GM18519 (cell line): ENCODE results near the gene RAPGEF3.

Experiments
- ATAC-seq: cut with Tn5 transposase; IDR thresholded peaks from one replicate; pipeline ENCODE4 v1.9.1; 2021; ENCODE audit warnings: mild to moderate bottlenecking, moderate library complexity; ENCODE audit not compliant: unreplicated experiment, low FRiP score

Gene RAPGEF3

DNA sequence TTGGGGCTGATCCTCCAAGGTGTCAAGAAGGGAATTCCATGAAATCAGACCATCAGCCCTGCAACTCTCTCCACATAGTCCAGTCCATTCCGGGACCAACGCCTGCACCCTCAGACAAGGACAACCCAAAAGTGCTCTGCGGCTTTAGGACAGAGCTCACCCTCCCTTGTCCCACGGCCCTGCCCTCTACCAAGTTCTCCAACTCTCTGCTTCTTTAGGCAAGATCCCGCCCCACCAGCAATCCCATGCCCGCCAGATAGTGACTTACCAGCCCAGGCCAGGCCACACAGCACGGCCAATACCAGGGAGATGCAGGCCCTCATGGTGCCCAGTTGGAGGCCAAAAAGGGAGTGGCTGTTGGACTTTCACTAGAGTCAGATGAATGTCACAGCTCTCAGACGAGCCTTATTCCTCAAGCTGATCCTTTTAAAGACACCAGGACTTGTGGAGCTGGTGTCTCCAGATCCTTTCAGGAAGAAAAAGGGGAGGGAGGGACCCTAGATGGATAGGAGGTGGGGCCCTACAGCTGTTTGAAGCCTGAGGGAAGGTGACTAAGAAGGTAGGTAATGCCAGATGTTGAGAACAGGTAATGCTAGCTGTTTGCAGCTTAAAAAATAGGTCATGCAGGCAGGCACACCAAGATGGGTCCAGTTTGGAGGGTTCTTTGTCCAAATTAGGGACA is 33.4 kb downstream of the RAPGEF3 start, which contains the start of gene ENDOU:
ENDOU (minus strand) TSS at position 400 of the 682 bp plus-strand sequence; CDS start at position 323, 77 bp downstream.
- ATAC-seq = no peak

DNA sequence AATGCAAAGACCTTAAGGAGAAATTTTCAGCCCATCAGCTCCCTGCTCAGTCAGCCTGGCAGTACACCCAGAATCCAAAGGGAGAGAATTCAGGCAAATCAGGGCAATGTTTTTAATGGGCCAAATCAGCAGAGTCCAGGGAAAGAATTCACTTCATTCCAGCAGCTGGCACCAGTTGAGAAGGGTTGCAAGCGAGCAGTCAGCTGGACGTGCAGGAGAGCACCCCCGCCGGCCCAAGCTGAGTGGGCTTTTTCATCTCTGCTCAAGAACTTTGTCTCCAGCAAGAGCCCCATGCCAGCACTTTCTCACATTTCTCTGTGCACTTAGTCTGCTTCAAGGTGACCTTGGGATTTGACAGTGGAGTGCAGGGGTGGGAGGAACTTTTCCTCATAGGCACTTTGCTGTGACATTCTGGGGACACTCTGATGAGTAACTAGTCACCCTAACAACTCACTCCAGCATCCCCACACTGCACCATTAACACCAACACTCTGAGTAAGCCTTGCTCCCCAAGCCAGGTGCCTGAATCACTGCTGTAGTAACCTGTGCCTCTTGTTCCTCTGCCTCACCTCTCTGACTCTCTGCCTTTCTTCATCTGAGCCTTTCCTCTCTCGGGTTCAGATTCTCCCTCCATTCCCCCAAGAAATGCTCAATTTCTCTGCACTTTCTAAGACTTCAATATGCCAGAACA is 35.6 kb downstream of the RAPGEF3 start:
- no peak for ATAC-seq

DNA sequence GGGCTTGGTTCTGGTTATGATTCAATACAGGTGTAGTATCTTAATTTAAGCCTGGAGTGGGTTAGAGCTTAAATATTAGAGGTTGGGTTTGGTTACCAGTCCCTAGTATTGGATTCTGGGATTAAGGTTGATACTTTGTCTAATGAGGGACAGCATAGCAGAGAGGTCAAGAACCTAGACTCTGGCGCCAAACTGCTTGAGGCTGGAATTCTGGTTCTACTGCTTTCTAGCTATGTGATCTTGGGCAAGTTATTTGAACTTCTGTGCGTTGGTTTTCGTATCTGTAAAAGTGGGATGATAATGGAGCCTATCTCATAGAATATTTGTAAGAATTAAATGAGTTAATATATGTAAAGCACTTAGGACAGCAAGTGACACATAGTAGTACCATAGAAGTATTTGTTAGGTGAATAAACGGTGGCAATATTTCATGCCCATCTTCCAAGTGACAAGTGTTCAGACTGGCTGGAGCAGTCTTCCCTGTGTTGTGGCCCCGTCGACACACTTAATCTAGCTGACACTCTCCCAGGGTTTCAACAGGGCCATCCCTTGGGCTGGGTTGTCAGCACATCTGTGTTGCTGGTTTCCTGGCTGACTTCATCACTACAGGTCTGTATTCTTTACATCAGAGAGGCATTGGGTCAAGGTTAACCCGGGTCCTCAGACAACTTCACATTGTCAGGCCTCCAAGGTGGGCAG is 36.4 kb downstream of the RAPGEF3 start:
- ATAC-seq = no peak

DNA sequence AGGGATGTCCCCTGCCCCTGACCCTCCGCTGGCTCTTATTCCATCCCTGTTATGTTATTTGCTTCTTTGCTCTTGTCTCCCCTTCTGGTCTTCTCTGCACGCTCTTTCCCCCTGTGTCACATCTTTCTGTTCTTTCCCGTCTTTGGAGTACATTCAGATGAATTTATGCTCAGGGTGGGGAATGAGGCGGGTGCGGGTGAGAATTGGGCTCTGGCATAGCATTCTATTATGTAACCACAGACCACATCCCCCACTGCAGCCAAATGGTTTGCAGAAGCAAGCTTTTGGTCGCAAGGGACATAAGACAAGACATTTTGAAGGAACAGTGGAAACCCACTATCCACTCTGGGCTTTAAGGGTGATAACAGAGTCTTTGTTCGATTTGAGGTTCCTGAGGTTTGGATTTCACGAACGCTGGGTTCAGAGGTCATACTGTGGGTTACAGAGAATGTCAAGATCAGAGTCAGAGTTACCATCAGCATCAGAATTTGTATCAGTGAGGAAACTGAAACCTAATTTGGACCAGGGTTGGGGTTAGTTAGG is 37.2 kb downstream of the RAPGEF3 start:
- ATAC-seq = no peak

DNA sequence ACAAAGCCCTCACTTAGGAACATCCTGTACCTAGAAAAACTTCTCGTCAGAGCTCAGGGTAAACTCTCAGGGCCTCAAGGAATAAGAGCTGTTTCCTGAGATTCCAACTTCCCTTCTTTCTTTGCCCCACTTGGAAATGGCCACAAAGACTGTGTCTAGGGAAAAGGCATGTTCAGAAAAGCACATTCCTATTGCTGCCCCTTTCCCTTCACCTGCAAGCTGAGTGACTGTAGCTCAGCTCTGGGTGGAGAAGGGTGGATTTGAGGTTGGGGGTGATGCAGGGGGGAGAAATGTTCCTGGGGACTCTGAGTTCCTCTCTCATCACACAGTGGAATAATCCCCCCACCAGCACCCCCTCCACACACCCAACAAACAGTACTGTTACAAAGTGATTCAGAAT is 40.1 kb downstream of the RAPGEF3 start:
- no peak for ATAC-seq

DNA sequence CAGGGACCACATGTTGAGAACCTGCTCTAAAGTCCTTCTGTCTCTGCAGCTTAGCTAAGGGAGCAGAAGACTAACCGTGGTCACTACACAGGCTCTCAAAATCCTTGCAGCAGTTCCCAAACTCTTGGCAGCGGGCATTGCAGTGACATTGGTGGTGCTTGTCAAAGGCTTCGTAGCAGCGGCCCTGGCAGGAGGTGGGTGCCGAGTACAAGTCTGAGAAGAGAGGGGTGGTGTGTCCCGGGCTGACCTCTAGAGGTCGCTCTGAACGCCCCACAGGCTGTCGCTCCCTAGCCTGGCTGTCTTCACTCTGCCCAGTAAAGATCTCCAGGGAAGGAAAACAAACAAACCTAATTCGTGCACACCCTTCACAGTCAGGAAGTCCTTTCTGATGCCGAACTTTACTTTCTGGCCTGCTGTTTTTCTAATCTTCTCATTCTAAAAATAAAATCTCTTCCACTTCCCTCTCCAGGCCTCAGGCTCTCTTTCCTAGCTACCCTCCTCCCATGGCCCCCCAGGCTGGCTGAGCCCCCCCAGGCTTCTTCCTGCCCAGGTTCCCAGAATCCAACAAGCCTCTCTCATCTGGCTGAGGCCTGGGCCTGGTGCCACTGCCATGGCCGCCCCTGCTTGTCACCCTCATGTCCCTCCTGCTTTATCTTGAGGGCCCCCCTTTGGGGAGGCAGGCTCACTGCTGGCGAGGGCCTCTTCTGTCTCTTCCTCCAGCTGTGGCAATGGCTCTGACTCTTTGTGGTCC is 41.1 kb downstream of the RAPGEF3 start:
- peak; percentile 48 for ATAC-seq

DNA sequence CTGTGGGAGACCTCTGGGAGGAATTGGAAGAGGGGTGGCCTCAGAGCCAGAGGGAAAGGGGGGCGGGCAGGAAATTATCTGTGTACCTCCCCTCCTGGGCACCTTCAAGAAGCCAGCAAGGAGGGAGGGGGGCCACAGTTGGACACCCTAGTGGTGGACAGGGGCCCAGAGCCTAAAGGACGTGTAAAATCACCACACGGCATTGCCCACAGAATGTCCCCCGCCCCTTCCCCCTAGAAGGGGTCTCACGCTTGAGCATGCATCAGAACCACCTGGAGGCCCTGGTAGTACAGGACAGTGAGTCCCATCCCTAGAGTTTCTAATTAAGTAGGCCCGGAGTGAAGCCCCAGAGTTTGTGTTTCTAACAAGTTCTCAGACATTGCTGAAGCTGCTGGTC is 41.6 kb downstream of the RAPGEF3 start:
- no peak for ATAC-seq

DNA sequence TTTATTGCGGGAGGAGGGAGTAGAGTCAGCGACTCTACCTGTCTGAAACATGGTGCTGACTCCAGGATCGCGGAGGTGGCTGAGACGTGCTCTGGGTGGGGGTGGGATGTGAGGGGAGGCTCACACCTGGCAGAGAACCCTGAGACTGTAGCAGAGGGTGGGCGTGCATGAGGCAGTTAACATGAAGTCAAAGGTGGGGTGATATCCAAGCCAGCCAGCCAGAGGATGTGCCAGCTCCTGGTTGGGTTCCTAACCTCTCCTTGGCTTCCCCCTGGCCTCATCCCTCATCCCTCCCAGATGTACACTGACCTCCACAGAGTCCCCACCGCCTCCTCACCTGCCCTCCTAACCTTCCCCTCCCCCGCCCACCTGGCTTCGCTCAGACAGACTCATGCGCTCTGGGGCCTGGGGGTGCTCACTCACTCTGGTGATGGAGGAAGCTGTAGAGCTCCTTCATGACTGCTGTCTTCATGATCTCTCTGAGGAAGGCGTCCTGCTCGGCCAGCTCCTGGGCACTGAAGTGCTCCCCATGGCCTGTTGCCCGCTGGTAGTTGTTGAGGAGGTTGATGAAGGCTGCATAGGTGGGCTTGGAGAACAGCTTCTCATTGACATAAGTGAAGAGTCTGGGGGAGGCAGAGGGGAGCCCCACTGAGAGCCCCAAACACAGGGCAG is 42.7 kb downstream of the RAPGEF3 start:
- no peak for ATAC-seq

DNA sequence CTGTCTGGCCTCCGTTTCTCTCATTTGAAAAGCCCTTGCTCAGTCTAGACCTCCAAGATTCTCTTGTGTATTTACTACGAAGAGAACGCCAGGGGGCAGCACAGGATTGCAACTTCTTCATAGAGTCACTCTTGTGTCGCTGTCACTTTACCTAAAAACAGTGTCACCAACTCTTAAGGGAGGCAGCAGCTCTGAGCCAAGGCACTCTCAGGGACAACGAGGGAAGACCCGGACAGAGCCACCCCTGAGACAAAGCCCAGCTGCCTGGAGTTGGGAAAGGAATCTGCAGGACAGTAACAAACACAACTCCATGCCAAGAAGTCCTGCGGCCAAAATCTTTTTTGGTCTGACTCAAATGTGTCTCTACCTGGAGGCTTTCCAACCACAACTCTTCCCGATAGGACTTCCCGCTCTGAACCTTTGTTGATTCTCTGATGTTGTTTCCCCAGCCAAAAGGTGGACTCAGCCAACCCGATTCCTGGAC is 43.2 kb downstream of the RAPGEF3 start:
- peak; percentile 53 for ATAC-seq

DNA sequence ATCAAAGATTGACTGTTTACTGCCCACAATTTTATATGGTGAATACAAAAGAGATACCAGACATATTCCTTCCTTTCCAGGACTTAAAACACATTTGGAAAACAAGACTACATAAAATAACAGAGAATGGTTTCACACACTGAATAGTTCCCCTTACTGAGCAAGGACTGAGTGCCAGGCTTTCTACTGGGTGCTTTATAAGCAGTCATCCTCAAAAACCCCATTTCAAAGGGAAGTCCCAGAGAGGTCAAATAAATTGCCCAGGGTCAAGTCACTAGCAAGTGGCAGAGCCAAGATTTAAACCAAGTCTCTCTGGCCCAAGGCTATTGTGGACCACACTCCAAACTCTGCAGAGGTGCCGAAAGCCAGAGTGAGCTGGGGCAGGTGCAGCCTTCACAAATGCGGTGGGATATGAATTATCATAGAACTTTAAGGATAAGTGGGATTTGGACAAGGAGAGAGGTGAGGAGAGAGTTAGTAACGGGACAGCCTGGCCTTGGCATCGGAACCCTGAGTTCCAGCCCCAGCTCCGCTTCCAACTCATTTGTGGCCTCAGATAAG is 43.8 kb downstream of the RAPGEF3 start:
- no peak for ATAC-seq

DNA sequence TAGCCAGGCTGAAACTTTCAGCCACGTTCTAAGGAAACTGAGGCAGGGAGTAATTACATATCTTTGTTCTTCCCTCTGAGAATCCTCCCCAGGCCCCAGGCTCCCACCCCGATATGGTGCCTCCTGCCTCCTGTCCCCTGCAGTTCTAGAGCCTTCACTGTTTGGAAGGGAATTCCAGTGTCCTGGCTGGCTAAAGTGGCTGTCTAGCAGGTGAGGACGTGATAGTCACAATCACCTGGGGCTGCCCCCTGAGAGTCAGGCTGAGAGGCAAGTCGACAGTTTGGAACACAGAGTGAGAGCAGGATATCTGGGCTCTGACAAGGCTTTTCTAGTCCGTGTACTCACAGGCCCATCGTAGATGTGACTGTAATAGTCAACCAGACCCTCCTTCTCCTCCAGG is 46.5 kb downstream of the RAPGEF3 start:
- no peak for ATAC-seq

DNA sequence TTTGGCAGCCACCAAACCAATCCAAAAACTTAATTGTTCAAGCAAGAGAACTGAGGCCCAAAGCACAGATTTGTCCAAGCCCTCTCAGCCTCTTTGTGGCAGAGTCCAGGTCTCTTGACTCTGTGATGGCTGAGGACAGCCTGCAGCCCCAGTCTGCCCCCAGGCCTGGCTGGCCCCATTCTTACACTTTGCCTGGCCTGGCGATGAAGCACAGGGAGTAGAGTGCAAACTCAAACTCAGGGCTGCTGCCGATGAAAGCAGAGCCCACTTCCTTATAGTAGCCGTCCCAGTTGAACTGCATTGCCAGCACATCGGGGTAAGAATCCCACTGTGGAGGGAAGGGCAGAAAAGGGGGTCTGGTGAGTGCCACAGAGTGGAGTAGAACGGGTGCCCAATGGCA is 47.2 kb downstream of the RAPGEF3 start:
- ATAC-seq = no peak

DNA sequence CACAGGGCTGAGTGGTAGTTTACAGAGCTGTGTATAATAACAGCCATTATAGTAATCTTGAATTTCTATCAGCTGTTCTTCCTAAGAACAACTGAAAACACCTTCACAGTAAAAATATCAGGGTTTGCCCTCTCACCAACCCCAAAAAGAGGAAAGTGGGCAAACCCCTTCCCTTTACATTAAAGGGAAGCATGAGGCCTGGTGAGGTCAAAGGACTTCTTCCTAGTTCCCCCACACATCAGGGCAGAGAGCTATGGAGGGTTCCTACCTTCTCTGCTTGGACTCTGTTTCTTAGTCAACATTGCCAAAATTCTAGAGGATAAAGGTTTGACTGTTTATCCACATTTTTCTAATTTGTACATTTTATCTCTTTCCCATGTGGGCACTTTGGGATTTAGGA is 48.4 kb downstream of the RAPGEF3 start:
- no peak for ATAC-seq

DNA sequence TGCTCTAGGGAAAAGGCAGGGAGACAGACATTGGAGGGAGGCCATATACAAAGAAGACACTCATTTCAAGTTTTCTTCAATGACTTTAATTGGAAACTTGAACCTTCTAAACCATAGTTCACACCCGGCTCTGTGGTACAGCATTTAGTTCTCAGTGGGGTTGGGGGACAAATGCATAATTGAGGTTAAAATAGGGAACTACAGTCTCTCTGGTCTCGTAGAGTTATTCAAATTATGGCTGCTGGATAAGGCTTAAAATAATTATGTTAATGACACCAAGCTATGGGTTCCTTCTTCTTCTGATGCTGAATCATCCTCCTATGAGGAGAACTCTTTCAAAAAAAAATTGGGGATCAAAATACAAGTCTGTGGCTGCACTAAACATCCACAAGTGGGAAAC is 49.0 kb downstream of the RAPGEF3 start:
- ATAC-seq = no peak

DNA sequence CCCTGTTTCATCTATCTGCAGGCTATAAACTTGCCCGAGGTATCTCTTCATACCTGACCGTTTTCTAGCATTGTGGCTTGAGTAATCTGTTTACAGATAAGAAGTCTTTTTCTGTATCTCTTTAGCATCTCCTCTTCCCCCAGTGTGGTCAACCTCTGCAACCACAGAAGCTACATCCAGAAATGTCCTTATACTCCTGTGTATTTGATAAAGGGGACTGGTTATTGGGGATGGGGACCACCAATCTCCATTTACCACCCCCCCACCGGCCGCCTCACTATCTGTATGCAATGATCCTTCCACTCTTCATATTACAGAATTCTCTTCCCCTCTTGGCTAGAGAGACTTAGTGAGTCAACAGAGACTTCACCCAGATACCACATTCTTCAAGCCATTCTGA is 49.4 kb downstream of the RAPGEF3 start:
- no peak for ATAC-seq

DNA sequence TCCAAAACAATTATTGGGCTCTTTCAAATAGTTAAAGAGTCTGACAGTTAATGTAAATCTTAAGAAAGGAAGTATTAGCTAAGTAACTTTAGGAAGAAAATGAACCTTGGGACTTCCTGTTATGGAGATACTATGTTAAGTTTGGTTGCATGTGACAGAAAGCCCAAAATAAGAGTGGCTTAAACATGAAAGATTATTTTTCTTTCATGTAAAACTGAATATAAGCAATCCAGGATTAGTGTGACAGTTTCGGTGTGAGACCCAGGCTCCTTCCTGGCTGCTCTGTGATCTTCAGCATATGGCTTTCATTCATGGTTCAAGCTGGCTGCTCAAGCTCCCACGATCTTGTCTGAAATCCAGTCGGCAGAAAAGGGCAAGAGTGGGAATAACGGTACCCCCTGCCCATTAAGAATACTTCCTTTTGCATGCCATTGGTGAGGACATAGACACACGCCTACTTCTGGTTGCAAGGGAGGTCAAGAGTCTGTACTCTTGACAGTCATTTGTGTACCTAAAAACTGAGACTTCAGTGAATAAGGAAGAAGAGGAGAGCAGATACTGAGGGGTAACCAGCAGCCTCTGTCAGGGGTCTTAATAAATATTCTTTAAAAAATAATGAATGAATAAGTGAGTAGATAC is 50.7 kb downstream of the RAPGEF3 start:
- peak; percentile 30 for ATAC-seq

DNA sequence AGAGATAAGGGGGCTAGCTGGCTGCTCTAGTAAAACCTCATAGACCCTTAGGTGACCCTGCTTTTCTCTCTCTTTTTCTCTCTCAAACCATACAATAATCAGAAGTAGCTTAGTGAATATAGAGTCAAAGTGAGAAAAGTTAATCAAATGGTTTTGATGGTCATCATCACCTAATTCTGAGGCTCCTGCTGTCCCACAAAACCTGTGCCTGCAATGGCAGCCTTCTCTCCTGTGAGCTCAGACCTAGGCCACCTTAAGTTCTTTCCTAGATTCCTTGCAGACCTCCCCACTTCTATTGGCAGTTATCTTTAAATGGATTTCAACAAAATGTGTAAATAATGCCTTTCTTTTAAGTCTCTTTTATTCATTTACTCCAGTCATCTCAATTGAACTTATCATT is 51.3 kb downstream of the RAPGEF3 start:
- no peak for ATAC-seq

DNA sequence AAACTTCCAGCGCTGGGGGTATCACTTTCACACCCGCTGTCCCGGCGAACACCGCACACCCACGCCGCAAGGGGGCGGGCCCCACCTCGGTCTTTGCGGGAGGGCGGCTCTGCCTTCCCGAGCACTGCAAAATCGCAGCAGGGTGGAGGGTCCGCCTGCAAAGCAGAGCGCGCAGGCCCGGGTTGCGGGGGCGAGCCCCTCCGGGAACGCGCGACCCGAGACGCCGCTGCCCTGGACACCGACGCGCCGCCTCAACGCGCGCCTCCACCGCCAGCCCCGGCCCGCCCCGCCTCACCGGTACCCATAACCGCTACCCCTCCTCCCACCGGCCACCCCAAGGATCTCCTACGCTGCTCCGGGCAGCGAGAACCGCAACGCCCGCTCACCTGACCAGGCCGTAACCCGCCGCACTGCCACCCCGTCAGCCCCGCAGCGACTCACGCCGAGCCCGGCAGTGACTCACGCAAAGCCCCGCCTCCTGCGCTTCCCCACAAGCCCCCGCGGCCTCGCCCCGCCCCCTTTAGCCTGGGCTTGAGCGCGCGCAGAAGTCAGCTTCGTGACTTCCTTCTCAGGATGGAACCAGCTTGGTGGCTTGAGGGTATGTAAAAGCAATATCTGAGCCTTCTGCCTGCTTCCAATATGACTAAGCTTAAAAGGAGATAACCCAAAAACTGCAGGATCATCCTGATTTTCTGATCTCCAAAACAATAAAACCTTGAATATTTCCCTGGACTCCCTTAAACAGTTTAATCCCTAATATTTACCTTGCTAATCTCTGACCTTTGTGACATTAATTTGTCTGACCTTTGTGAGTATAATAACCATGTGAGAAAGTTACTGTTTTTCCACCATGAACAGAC is 52.9 kb downstream of the RAPGEF3 start, which contains the start of gene RPAP3:
RPAP3 (minus strand) TSS at position 465 of the 860 bp plus-strand sequence. CDS start 3,190 bp downstream, outside the sequence.
- ATAC-seq = peak; percentile 44
